Panc1 (cell line): ENCODE results near the gene PRDM5. TPM values are rescaled to one million over a fixed set of nuclear protein-coding genes. Genes with fewer than 3 reads are reported as not detected.

ENCODE experiments used
- ATAC-seq: fragments of 200-7000 bp; cut with Tn5 transposase; 2 replicates; pipeline ENCODE4 v1.9.1; 2020; ENCODE audit warnings: mild to moderate bottlenecking, moderate library complexity
- BruUV-seq: library from RNA; stranded (reverse); fragments of 400-500 nt; replicated peaks from 2 replicates; lab custom pipeline; 2021; lab: Mats Ljungman, UMichigan
- CTCF ChIA-PET: fragments of 300-600 bp; sonication (Branson Sonifier 250); formaldehyde crosslinking; loops from one replicate; lab custom pipeline; 2022; ENCODE audit warnings: antibody characterized with exemption; lab: Charles Lee
- POLR2A ChIA-PET: fragments of 300-600 bp; sonication (Branson Sonifier 250); formaldehyde crosslinking; loops from one replicate; lab custom pipeline; 2022; ENCODE audit warnings: antibody characterized with exemption; lab: Charles Lee
- DNase-seq: peaks from one replicate; pipeline ENCODE4 v3.0.0-alpha.2; 2010; ENCODE audit warnings: low read depth, low spot score
- H3K27ac ChIP-seq: 2 replicates; pipeline ENCODE4 v1.5.1; 2011; ENCODE audit warnings: mild to moderate bottlenecking, low read length, inconsistent platforms
- H3K27me3 ChIP-seq: fragments of 200-500 bp; sonication (Bioruptor generic); 2 replicates; pipeline ENCODE4 v1.6.0; 2014; ENCODE audit warnings: low read length, inconsistent platforms; ENCODE audit not compliant: control insufficient read depth, insufficient read depth
- H3K36me3 ChIP-seq: fragments of 200-500 bp; sonication (Bioruptor generic); 2 replicates; pipeline ENCODE4 v1.5.1; 2014; ENCODE audit warnings: inconsistent platforms, mild to moderate bottlenecking, low read length, moderate library complexity; ENCODE audit not compliant: control insufficient read depth, insufficient read depth
- H3K4me1 ChIP-seq: 2 replicates; pipeline ENCODE4 v1.5.1; 2011; ENCODE audit warnings: inconsistent platforms, mild to moderate bottlenecking, low read length, moderate library complexity; ENCODE audit not compliant: control insufficient read depth, insufficient read depth
- H3K4me3 ChIP-seq, 2 experiments: 2 replicates each; pipeline ENCODE4 v1.5.1; 2011 to 2012; ENCODE audit warnings: low read depth in 2 of 2, low read length in 2 of 2, mild to moderate bottlenecking in 2 of 2, inconsistent platforms in 1 of 2, moderate library complexity in 1 of 2
- H3K9me3 ChIP-seq: fragments of 200-500 bp; sonication (Bioruptor generic); 2 replicates; pipeline ENCODE4 v1.5.1; 2014; ENCODE audit warnings: low read depth, mild to moderate bottlenecking, inconsistent platforms, low read length, moderate library complexity; ENCODE audit not compliant: control insufficient read depth, insufficient read depth
- CTCF ChIP-seq: fragments of 450-650 bp; IDR thresholded peaks from 2 replicates; pipeline ENCODE4 v1.5.1; 2017; ENCODE audit warnings: mild to moderate bottlenecking
- POLR2AphosphoS5 ChIP-seq: IDR thresholded peaks from 2 replicates; pipeline ENCODE4 v1.6.1; 2012; ENCODE audit warnings: mild to moderate bottlenecking, low read depth, low read length, moderate library complexity
- REST ChIP-seq, 2 experiments: IDR thresholded peaks; 2 replicates each; pipeline ENCODE4 v1.6.1; 2011 to 2012; ENCODE audit warnings: low read depth in 2 of 2, control low read depth in 1 of 2, low read length in 1 of 2, mild to moderate bottlenecking in 1 of 2, moderate library complexity in 1 of 2; ENCODE audit not compliant: insufficient read depth in 1 of 2
- SIN3A ChIP-seq: IDR thresholded peaks from 2 replicates; pipeline ENCODE4 v1.6.1; 2012; ENCODE audit warnings: low read depth, mild to moderate bottlenecking, low read length, moderate library complexity, borderline replicate concordance; ENCODE audit not compliant: insufficient read depth
- TCF7L2 ChIP-seq: IDR thresholded peaks from 2 replicates; pipeline ENCODE4 v1.6.1; 2011; ENCODE audit warnings: mild to moderate bottlenecking, low read depth, low read length, inconsistent platforms
- in situ Hi-C: cut with HindIII; loops from 2 replicates; pipeline ENCODE4 v1.10.0; 2016; ENCODE audit warnings: low sequenced_read_pairs, low pct_unique_long_range_greater_than_20kb
- intact Hi-C: fragments of 100-400 bp; cut with micrococcal nuclease; formaldehyde crosslinking; loops from one replicate; pipeline ENCODE4 v1.10.0; 2022; ENCODE audit not compliant: unreplicated experiment
- total RNA-seq: library from RNA; stranded (reverse); gene quantifications from one replicate; pipeline ENCODE4 v1.2.1, GENCODE V29; 2021; ENCODE audit not compliant: unreplicated experiment

Gene PRDM5
- total RNA-seq, 1 experiment from 2014 or later = 8.4 TPM

GRCh38 chr4:120785202-120785601 lies 137.3 kb downstream of the PRDM5 start:
- H3K27me3 ChIP-seq = no peaks in the 10 kb centered on the region
- H3K27ac ChIP-seq = no peak overlapping the region
- BruUV-seq = no TSS peak
- in situ Hi-C loops = no loop called here
- H3K4me1 ChIP-seq = no peaks in the 10 kb centered on the region
- intact Hi-C loops = no loop called here
- no peak overlapping the region for H3K4me3 ChIP-seq
- no peak for ATAC-seq
- ChIA-PET CTCF (no interaction called here), POLR2A (no interaction called here)
- H3K36me3 ChIP-seq = no peaks in the 10 kb centered on the region
- TF ChIP-seq TCF7L2 = no peak
- DNase-seq = no peak
- no peaks in the 10 kb centered on the region for H3K9me3 ChIP-seq

GRCh38 chr4:120777459-120777858 lies 145.1 kb downstream of the PRDM5 start:
- CTCF ChIA-PET = no interaction called here
- intact Hi-C loops = no loop called here
- ATAC-seq (no peak), DNase-seq (no peak)
- no peak for TF ChIP-seq SIN3A
- TF ChIP-seq REST (IDR thresholded peaks at IDR 0.05; ENCODE audit: insufficient read depth in 1 of 2, low read depth in 2 of 2, low read length in 1 of 2) = no peak
- no peak for TF ChIP-seq POLR2AphosphoS5
- TF ChIP-seq CTCF = no peak
- TF ChIP-seq TCF7L2 = no peak
- H3K27ac ChIP-seq = no peak overlapping the region
- H3K4me3 ChIP-seq = no peak overlapping the region
- H3K36me3 ChIP-seq = no peaks in the 10 kb centered on the region
- in situ Hi-C loops = no loop called here
- no peaks in the 10 kb centered on the region for H3K27me3 ChIP-seq
- BruUV-seq = no TSS peak
- POLR2A ChIA-PET = no interaction called here
- H3K9me3 ChIP-seq = no peaks in the 10 kb centered on the region
- H3K4me1 ChIP-seq = no peaks in the 10 kb centered on the region

GRCh38 chr4:120775431-120775830 lies 147.1 kb downstream of the PRDM5 start:
- intact Hi-C loops = no loop called here
- ChIA-PET CTCF (no interaction called here), POLR2A (no interaction called here)
- DNase-seq (no peak), ATAC-seq (no peak)
- Histone ChIP-seq H3K27ac (no peak overlapping the region), H3K9me3 (no peaks in the 10 kb centered on the region), H3K36me3 (no peaks in the 10 kb centered on the region), H3K27me3 (no peaks in the 10 kb centered on the region), H3K4me1 (no peaks in the 10 kb centered on the region), H3K4me3 (no peak overlapping the region)
- in situ Hi-C loops = no loop called here
- no TSS peak for BruUV-seq
- TF ChIP-seq TCF7L2 (no peak), REST (IDR thresholded peaks at IDR 0.05; ENCODE audit: insufficient read depth in 1 of 2, low read depth in 2 of 2, low read length in 1 of 2) (no peak), SIN3A (no peak), POLR2AphosphoS5 (no peak), CTCF (no peak)
